Measurements from ENCODE around the gene ONECUT3.

The ONECUT3 gene

DNA sequence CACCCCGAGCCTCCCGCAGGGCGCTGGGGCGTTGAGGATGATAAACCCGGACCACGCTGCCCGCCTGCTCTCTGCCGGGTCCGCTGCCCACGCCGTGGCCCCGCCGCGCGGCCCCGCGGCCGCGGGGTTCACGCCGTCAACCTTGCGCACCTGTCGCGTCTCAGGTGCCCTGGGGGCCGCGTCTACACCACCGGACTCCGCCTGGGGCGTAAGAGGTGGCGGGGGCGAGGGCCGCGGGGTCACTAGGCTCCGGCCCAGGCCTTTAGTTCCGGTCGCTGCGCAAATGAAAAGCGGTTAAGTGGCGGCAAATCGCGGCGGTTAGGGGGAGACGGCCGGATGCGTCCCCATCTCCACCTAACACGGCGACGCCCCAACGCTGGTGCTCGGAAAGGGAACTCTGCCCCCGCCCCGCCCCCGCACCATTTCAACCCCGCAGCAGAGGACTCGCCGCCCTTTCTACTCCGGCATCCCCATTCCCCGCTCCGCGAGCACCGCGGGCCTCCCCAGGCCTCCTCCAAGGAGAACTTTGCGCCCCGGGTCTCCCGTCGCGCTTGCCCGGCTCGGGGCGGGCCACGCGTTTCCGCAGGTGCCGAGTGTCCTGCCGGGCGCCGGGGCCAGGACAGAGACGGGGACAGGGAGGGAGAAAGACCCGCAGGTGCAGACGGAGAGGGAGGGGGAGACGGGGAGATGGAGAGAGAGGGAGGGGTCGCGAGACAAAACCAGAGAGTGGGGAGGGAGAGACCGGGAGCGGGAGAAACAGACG, 4.3 kb downstream of the ONECUT3 start:
- H2BK15ac ChIP-seq (ENCODE audit: low read length) = no peak overlapping the region
- peak overlapping the region; percentile 38 for H3K18ac ChIP-seq (ENCODE audit: low read length)
- no peak overlapping the region for H3K14ac ChIP-seq (ENCODE audit: low read length)
- peak overlapping the region; percentile 60 for H3K9ac ChIP-seq (ENCODE audit: low read depth, low read length, poor library complexity)
- H3K23ac ChIP-seq (ENCODE audit: low read depth, low read length, poor library complexity) = no peak overlapping the region
- peak overlapping the region; percentile 41 for H2BK12ac ChIP-seq (ENCODE audit: low read length)
- no peak for DNase-seq (ENCODE audit: low spot score)
- peaks cover 0 to 5% of the 10 kb centered on the region in 2 donors for H3K9me3 ChIP-seq (replicated peaks in 1 of 2; ENCODE audit: control insufficient read depth in 2 of 2, insufficient read depth in 1 of 2, low read depth in 1 of 2, low read length in 2 of 2)
- WGBS, 2 donors (ENCODE audit: extremely low coverage in 2 of 2, insufficient read length in 2 of 2, insufficient replicate concordance in 1 of 2) = no CpG with 5 or more reads among the region's 86 CpGs
- H2BK120ac ChIP-seq (ENCODE audit: low read depth, low read length) = no peak overlapping the region
- H3K4me3 ChIP-seq (ENCODE audit: low read length in 2 of 2) = no peak overlapping the region
- H3K4me2 ChIP-seq (ENCODE audit: insufficient read depth, low read length, poor library complexity, severe bottlenecking) = peak overlapping the region; percentile 18
- H4K91ac ChIP-seq (ENCODE audit: low read depth, low read length, poor library complexity) = no peak overlapping the region
- H3K79me1 ChIP-seq (ENCODE audit: low read depth, low read length) = peaks cover 2% of the 10 kb centered on the region
- H3K27me3 ChIP-seq (ENCODE audit: control insufficient read depth in 3 of 3, insufficient read depth in 3 of 3, low read depth in 1 of 3, low read length in 3 of 3) = peaks cover 84 to 99% (median 96%) of the 10 kb centered on the region in 3 experiments
- no peak overlapping the region for H2AK5ac ChIP-seq (ENCODE audit: low read depth, low read length)
- peak overlapping the region; percentile 56 for H2AFZ ChIP-seq (ENCODE audit: low read length)
- H4K8ac ChIP-seq (ENCODE audit: low read depth, low read length) = no peak overlapping the region
- H3K4ac ChIP-seq (ENCODE audit: low read length) = peak overlapping the region; percentile 23
- no peak overlapping the region for H3K27ac ChIP-seq (replicated peaks; ENCODE audit: low read length)
- no peaks in the 10 kb centered on the region for H3K36me3 ChIP-seq (replicated peaks in 1 of 2; ENCODE audit: control insufficient read depth in 2 of 2, insufficient read depth in 2 of 2, low read length in 2 of 2)
- peaks cover 6 to 12% of the 10 kb centered on the region in 2 donors for H3K4me1 ChIP-seq (ENCODE audit: control insufficient read depth in 2 of 2, insufficient read depth in 1 of 2, low read depth in 1 of 2, low read length in 2 of 2)
- H2BK5ac ChIP-seq (ENCODE audit: low read length) = peak overlapping the region; percentile 39

DNA sequence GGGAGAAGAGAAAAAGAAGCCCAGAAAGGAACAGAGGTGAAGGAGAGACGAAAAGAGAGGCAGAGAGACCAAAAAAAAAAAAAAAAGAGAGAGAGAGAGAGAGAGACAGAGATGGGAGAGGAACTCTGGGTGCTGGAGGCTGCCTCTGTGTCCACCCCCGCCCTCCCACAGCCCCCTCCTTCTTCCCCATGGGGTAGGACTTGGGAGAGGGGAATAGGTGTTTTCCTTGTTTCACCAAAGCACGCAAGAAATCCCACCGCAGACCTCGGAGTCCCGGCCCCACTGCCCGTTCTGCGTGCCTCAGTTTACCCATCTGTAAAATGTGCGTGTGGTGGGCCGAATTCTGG, 4.9 kb downstream of the ONECUT3 start:
- no peak overlapping the region for H2BK12ac ChIP-seq (ENCODE audit: low read length)
- H3K23ac ChIP-seq (ENCODE audit: low read depth, low read length, poor library complexity) = no peak overlapping the region
- H3K4me2 ChIP-seq (ENCODE audit: insufficient read depth, low read length, poor library complexity, severe bottlenecking) = no peak overlapping the region
- peaks cover 2% of the 10 kb centered on the region for H3K79me1 ChIP-seq (ENCODE audit: low read depth, low read length)
- peak overlapping the region; percentile 89 for H3K14ac ChIP-seq (ENCODE audit: low read length)
- H3K4me3 ChIP-seq (ENCODE audit: low read length in 2 of 2) = no peak overlapping the region
- no peak overlapping the region for H2BK120ac ChIP-seq (ENCODE audit: low read depth, low read length)
- no peak overlapping the region for H2BK5ac ChIP-seq (ENCODE audit: low read length)
- no CpG with 5 or more reads among the region's 10 CpGs for WGBS, 2 donors (ENCODE audit: extremely low coverage in 2 of 2, insufficient read length in 2 of 2, insufficient replicate concordance in 1 of 2)
- H3K27ac ChIP-seq (replicated peaks; ENCODE audit: low read length) = no peak overlapping the region
- peak overlapping the region; percentile 55 for H2BK15ac ChIP-seq (ENCODE audit: low read length)
- H3K4me1 ChIP-seq (ENCODE audit: control insufficient read depth in 2 of 2, insufficient read depth in 1 of 2, low read depth in 1 of 2, low read length in 2 of 2) = peaks cover 6 to 11% of the 10 kb centered on the region in 2 donors
- no peak overlapping the region for H3K18ac ChIP-seq (ENCODE audit: low read length)
- DNase-seq (ENCODE audit: low spot score) = no peak
- H4K8ac ChIP-seq (ENCODE audit: low read depth, low read length) = no peak overlapping the region
- H3K9ac ChIP-seq (ENCODE audit: low read depth, low read length, poor library complexity) = no peak overlapping the region
- no peak overlapping the region for H3K4ac ChIP-seq (ENCODE audit: low read length)
- H3K27me3 ChIP-seq (ENCODE audit: control insufficient read depth in 3 of 3, insufficient read depth in 3 of 3, low read depth in 1 of 3, low read length in 3 of 3) = peaks cover 81 to 99% (median 96%) of the 10 kb centered on the region in 3 experiments
- H2AK5ac ChIP-seq (ENCODE audit: low read depth, low read length) = no peak overlapping the region
- H2AFZ ChIP-seq (ENCODE audit: low read length) = no peak overlapping the region
- peaks cover 0 to 5% of the 10 kb centered on the region in 2 donors for H3K9me3 ChIP-seq (replicated peaks in 1 of 2; ENCODE audit: control insufficient read depth in 2 of 2, insufficient read depth in 1 of 2, low read depth in 1 of 2, low read length in 2 of 2)
- H4K91ac ChIP-seq (ENCODE audit: low read depth, low read length, poor library complexity) = no peak overlapping the region
- no peaks in the 10 kb centered on the region for H3K36me3 ChIP-seq (replicated peaks in 1 of 2; ENCODE audit: control insufficient read depth in 2 of 2, insufficient read depth in 2 of 2, low read length in 2 of 2)

- Histone ChIP-seq H3K18ac (ENCODE audit: low read length) (peak overlapping the region; percentile 28), H3K27me3 (ENCODE audit: control insufficient read depth in 3 of 3, insufficient read depth in 3 of 3, low read depth in 1 of 3, low read length in 3 of 3) (peaks cover 81 to 99% (median 97%) of the 10 kb centered on the region in 3 experiments), H2BK15ac (ENCODE audit: low read length) (no peak overlapping the region), H3K14ac (ENCODE audit: low read length) (no peak overlapping the region), H3K23ac (ENCODE audit: low read depth, low read length, poor library complexity) (no peak overlapping the region), H3K27ac (replicated peaks; ENCODE audit: low read length) (no peak overlapping the region), H3K9me3 (replicated peaks in 1 of 2; ENCODE audit: control insufficient read depth in 2 of 2, insufficient read depth in 1 of 2, low read depth in 1 of 2, low read length in 2 of 2) (peaks cover 0 to 7% of the 10 kb centered on the region in 2 donors), H3K4ac (ENCODE audit: low read length) (no peak overlapping the region), H3K79me1 (ENCODE audit: low read depth, low read length) (peaks cover 2% of the 10 kb centered on the region), H2BK12ac (ENCODE audit: low read length) (no peak overlapping the region), H3K9ac (ENCODE audit: low read depth, low read length, poor library complexity) (no peak overlapping the region), H3K4me1 (ENCODE audit: control insufficient read depth in 2 of 2, insufficient read depth in 1 of 2, low read depth in 1 of 2, low read length in 2 of 2) (peaks cover 6 to 11% of the 10 kb centered on the region in 2 donors), H3K4me2 (ENCODE audit: insufficient read depth, low read length, poor library complexity, severe bottlenecking) (no peak overlapping the region), H2AFZ (ENCODE audit: low read length) (no peak overlapping the region), H2BK120ac (ENCODE audit: low read depth, low read length) (no peak overlapping the region), H2BK5ac (ENCODE audit: low read length) (no peak overlapping the region), H4K91ac (ENCODE audit: low read depth, low read length, poor library complexity) (no peak overlapping the region), H2AK5ac (ENCODE audit: low read depth, low read length) (peak overlapping the region; percentile 19), H3K4me3 (ENCODE audit: low read length in 2 of 2) (no peak overlapping the region), H4K8ac (ENCODE audit: low read depth, low read length) (no peak overlapping the region), H3K36me3 (replicated peaks in 1 of 2; ENCODE audit: control insufficient read depth in 2 of 2, insufficient read depth in 2 of 2, low read length in 2 of 2) (no peaks in the 10 kb centered on the region)
- no peak for DNase-seq (ENCODE audit: low spot score)
- WGBS, 2 donors (ENCODE audit: extremely low coverage in 2 of 2, insufficient read length in 2 of 2, insufficient replicate concordance in 1 of 2) = no CpG with 5 or more reads among the region's 16 CpGs
Measured at GRCh38 chr19:1758959-1759903, 5.9 kb downstream of the ONECUT3 start.

GRCh38 chr19:1760020-1760419, 6.7 kb downstream of the ONECUT3 start:
- Histone ChIP-seq H2BK5ac (ENCODE audit: low read length) (no peak overlapping the region), H3K27ac (replicated peaks; ENCODE audit: low read length) (no peak overlapping the region), H2BK12ac (ENCODE audit: low read length) (no peak overlapping the region), H3K4me2 (ENCODE audit: insufficient read depth, low read length, poor library complexity, severe bottlenecking) (no peak overlapping the region), H4K8ac (ENCODE audit: low read depth, low read length) (no peak overlapping the region), H2AFZ (ENCODE audit: low read length) (no peak overlapping the region), H3K14ac (ENCODE audit: low read length) (no peak overlapping the region), H2BK15ac (ENCODE audit: low read length) (peak overlapping the region; percentile 30), H2BK120ac (ENCODE audit: low read depth, low read length) (no peak overlapping the region), H2AK5ac (ENCODE audit: low read depth, low read length) (peak overlapping the region; percentile 19), H3K4ac (ENCODE audit: low read length) (no peak overlapping the region), H3K79me1 (ENCODE audit: low read depth, low read length) (peaks cover 2% of the 10 kb centered on the region), H3K4me1 (ENCODE audit: control insufficient read depth in 2 of 2, insufficient read depth in 1 of 2, low read depth in 1 of 2, low read length in 2 of 2) (peaks cover 4 to 9% of the 10 kb centered on the region in 2 donors), H3K27me3 (ENCODE audit: control insufficient read depth in 3 of 3, insufficient read depth in 3 of 3, low read depth in 1 of 3, low read length in 3 of 3) (peaks cover 79 to 99% (median 99%) of the 10 kb centered on the region in 3 experiments), H3K9me3 (replicated peaks in 1 of 2; ENCODE audit: control insufficient read depth in 2 of 2, insufficient read depth in 1 of 2, low read depth in 1 of 2, low read length in 2 of 2) (peaks cover 0 to 11% of the 10 kb centered on the region in 2 donors), H3K4me3 (ENCODE audit: low read length in 2 of 2) (no peak overlapping the region), H3K18ac (ENCODE audit: low read length) (peak overlapping the region; percentile 28), H3K36me3 (replicated peaks in 1 of 2; ENCODE audit: control insufficient read depth in 2 of 2, insufficient read depth in 2 of 2, low read length in 2 of 2) (no peaks in the 10 kb centered on the region), H4K91ac (ENCODE audit: low read depth, low read length, poor library complexity) (no peak overlapping the region), H3K23ac (ENCODE audit: low read depth, low read length, poor library complexity) (peak overlapping the region; percentile 80), H3K9ac (ENCODE audit: low read depth, low read length, poor library complexity) (no peak overlapping the region)
- no peak for DNase-seq (ENCODE audit: low spot score)
- WGBS, 2 donors (ENCODE audit: extremely low coverage in 2 of 2, insufficient read length in 2 of 2, insufficient replicate concordance in 1 of 2) = no CpG with 5 or more reads among the region's 17 CpGs

Measured in neuronal stem cell (in vitro differentiated cells).